ENCODE data around the gene BLM.
"Not testable (repeated sequence)": the region's sequence is repeated elsewhere in the genome, so short reads cannot be mapped to it uniquely, and the experiment has no call there.

BLM gene
- 20.8 to 40.7 reads per million in 2 experiments for total RNA-seq

- peak; percentile 92 for DNase-seq (ENCODE audit: low read depth)
Observed at GRCh38 chr15:90716976-90717821, at the start of gene BLM. Gene BLM, plus strand, starts transcription at chr15:90717346. Its CDS starts 30,047 bp downstream, at chr15:90747393.

DNA sequence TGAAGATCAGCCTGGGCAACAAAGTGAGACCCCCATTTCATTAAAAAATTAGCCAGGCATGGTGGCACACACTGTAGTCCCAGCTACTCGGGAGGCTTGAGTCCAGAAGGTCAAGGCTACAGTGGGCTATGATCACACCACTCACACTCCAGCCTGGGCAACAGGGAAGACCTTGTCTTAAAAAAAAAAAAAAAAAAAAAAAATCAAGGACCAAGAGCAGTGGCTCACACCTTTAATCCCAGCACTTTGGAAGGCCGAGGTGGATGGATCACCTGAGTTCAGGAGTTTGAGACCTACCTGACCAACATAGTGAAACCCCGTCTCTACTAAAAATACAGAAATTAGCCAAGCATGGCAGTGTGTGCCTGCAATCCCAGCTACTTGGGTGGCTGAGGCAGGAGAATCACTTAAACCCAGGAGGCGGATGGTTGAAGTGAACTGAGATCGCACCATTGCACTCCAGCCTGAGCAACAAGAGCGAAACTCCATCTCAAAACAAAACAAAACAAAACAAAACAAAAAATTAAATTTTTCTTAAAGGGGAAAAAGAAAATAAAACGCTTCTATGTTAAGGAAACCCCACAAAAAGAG, 49.3 kb upstream of the BLM start:
- not testable (repeated sequence) for DNase-seq (ENCODE audit: low read depth)

GRCh38 chr15:90670631-90671030, 46.5 kb upstream of the BLM start:
- DNase-seq (ENCODE audit: low read depth): not testable (repeated sequence)

GRCh38 chr15:90671216-90671615, 45.9 kb upstream of the BLM start:
- DNase-seq (ENCODE audit: low read depth): no peak

DNA sequence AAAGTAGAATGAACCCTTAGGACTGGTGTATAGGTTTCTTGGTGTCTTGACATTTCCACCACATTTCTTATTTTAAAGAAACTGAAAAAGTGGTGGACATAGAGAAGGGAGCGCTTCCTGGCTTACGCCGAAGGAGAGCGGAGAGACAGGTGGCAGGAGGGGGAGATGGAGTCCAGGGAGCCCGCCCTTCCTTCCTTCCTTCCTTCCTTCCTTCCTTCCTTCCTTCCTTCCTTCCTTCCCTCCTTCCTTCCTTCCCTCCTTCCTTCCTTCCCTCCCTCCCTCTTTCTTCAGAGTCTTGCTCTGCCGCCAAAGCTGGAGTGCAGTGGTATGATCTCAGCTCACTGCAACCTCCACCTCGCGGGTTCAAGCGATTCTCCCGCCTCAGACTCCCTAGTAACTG, 43.8 kb upstream of the BLM start:
- not testable (repeated sequence) for DNase-seq (ENCODE audit: low read depth)

GRCh38 chr15:90674476-90674875, 42.7 kb upstream of the BLM start:
- DNase-seq (ENCODE audit: low read depth): no peak

GRCh38 chr15:90675464-90675863, 41.7 kb upstream of the BLM start:
- DNase-seq (ENCODE audit: low read depth): no peak

DNA sequence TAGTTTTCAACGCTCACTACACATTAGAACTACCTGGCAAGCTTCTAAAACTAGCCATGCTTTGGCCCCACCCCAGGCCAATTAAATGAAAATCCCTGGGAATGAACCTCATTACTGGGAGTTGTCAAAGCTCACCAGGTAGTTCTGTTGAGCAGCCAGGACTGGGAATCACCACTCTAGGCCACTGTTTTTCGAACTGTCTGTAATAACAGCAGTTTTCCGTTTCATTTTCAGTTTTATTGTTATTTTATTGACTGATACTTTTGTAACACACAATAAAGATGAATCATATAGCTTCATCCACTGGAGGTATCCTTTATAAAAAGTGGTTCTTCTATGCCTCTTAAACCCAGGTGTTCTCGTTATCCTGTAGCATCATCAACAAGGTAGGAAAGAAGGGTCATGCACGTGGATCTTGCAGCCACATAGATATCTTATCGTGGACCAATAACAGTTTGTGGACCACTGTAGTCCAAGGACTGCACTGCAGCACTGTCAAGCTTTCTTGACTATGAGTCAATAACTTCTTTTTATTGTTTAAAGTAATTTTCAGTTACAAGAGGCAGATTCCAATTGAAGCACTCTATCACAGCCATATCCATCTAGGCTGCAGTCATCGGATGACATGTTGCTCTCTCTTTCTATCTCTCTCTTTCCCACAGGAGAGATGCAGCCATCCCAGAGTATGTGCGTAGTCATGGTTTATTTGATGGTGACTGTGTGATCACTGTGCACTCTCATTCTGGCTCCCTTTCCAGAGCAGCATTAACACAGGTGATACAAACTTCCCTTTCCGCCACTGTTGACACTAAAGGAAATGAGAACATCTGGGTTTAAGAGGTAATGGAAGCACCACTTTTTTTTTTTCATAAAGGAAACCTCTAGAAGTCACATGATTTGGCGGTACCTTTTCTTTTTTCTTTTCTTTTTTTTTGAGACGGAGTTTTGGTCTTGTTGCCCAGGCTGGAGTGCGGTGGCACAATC, 39.0 kb upstream of the BLM start:
- no peak for DNase-seq (ENCODE audit: low read depth)

- no peak for DNase-seq (ENCODE audit: low read depth)
Observed at GRCh38 chr15:90679959-90680358, 37.2 kb upstream of the BLM start.

DNA sequence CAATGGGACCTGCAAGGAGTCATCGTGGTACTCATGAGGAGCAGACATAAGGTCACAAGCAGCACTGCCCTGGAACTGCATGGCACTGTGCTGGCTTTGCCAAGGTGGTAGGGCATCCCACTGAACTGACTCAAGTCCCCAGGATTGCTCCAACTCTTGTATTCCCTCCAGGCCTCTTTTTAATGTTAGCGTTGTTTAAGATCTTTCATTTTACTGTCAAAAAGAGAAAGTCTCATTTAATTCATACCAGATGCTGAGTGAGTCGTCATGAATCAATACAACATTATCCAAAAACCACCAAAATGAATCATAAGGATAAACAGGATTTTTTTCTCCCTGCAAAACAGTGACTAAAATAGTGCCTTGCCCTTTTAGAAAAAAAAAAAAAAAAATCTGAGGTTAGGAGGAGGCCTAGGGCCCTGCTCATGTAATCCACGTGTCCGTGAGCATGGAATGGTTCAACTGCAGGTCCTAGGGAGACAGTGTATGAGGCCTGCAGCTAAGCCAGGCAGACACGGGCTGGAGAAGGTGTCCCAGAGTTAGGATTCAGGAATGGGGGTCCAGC, 36.7 kb upstream of the BLM start:
- DNase-seq (ENCODE audit: low read depth): no peak

- DNase-seq (ENCODE audit: low read depth): no peak
Observed at GRCh38 chr15:90681056-90681455, 36.1 kb upstream of the BLM start.

DNA sequence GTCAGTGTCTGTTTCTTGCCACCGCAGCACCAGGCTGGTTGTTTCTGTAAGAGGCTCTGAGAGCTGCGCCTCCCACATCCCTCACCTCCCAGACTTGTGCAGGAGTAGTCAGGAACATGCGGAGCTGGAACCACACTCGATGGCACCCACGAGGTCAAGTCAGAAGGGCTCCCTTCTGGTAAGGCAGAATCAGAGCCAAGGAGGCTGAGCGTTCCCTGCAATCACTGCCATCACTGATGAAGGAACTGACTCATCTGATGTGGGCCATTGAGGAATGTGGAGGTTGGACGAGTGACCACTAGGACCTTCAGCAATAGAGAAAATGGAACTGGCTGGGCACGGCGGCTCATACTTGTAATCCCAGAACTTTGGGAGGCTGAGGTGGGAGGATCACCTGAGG, 35.7 kb upstream of the BLM start:
- DNase-seq (ENCODE audit: low read depth): no peak

DNA sequence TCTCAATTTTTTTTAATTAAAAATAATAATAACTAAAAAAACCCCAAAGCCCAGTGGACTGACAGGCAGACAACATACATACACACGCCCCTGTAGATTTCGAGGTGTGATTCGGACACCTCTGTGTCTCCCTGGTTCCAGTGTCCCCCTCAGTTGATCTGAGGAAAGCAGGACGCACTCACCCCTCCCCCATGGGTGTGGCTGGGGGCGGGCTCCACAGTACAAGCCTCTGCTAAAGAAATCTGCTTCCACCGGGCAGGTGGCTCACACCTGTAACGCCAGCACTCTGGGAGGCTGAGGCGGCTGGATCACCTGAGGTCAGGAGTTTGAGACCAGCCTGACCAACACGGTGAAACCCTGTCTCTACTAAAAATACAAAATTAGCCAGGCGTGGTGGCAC, 33.8 kb upstream of the BLM start:
- DNase-seq (ENCODE audit: low read depth): no peak

- no peak for DNase-seq (ENCODE audit: low read depth)
Observed at GRCh38 chr15:90683876-90684275, 33.3 kb upstream of the BLM start.

GRCh38 chr15:90684281-90684680, 32.9 kb upstream of the BLM start:
- DNase-seq (ENCODE audit: low read depth): no peak

DNA sequence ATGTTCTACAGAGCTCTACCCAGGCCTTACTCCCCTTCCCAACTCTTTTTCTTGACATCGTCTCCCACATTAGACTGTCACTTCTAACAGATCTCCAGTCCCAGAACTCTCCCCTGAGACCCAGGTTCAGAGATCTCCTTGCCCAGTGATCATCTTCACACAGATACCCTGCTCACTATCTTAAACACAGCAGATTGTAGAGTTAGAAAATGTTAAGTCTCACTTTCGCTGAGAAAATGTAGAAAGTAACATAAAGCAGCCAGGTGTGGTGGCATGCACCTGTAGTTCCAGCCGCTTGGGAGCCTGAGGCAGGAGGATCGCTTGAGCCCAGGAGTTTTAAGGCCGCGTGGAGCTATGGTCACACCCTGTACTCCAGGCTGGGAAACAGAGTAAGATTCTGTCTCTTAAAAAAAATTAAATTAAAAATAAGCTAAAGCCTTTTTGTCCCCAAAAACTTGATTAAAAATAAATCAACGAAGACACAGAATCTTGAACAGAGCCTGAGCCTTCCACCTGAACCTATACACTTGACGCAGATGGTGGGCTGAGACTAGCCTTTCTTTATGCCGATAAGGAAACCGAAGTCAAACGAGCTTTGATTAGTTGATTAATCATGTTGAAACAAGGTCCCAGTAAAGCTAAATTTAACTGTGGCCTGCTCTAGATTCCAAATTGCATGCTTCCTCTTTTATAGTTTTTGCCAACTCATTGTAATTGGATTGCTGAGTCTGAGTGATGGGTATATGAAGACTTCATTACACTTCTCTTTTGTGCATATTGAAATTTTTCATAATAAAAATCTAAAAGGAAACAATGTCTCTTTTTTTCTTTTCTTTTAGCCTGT, 31.3 kb upstream of the BLM start:
- DNase-seq (ENCODE audit: low read depth): no peak

GRCh38 chr15:90686435-90687218, 30.5 kb upstream of the BLM start:
- no peak for DNase-seq (ENCODE audit: low read depth)

DNA sequence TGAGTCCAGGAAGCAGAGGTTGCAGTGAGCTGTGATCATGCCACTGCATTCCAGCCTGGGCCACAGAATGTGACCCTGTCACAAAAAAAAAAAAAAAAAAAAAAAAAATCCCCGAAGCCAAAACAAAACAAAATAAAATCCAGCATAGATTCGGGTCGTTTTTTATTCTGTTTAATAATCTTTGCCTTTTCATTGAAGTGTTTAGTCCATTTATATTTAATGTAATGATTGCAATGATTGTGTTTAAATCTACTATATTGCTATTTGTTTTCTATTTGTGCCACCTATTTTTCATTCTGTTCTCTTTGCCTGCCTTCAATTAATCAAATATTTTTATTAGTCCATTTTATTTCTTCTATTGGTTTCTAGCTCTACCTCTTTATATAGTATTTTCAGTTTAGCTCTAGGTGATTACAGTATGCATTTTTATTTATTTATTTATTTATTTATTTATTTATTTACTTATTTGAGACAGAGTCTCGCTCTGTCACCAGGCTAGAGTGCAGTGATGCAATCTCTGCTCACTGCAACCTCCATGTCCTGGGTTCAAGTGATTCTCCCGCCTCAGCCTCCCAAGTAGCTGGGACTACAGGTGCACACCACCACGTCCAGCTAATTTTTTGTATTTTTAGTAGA, 27.7 kb upstream of the BLM start:
- DNase-seq (ENCODE audit: low read depth): not testable (repeated sequence)

DNA sequence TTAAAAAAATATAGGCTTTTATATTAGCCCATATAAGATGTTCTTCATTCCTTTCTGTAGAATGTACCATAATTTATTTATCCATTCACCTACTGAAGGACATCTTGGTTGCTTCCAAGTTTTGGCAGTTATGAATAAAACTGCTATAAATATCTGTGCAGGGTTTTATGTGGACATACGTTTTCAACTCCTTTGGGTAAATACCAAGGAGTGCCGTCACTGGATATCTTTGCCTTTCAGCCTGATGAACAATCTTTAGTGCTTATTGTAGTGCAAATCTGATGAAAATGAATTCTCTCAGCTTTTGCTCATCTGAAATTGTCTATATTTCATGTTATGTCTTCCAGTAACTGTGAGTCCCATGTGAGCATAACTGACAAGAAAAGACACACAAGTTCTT, 26.6 kb upstream of the BLM start:
- DNase-seq (ENCODE audit: low read depth): no peak

DNA sequence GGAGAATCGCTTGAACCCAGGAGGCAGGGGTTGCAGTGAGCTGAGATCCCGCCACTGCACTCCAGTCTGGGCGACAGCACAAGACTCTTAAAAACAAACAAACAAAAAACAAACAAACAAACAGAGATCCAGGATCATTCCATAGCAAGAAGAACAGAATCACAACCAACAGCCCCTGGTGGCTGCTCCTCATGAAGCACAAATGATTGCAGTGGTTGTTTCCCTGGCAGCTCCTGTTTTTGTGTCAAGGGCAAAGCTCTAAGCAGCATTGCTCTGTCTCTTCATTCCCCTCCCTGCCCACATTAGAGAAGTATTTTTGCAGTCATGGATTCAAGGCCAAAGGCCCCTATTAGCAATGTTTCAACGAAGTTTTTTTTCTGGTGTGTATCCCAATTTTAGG, 25.8 kb upstream of the BLM start:
- DNase-seq (ENCODE audit: low read depth): no peak

Measured in T follicular helper cell (primary cell).